Bone marrow (tissue), 2 donors: ENCODE data around the gene SMCHD1.
"Not testable (repeated sequence)": the region's sequence is repeated elsewhere in the genome, so short reads cannot be mapped to it uniquely, and the experiment has no call there.

Source experiments
- DNase-seq, 2 donors: peaks; one replicate each; lab custom pipeline; 2025; lab: John Stamatoyannopoulos, UW

SMCHD1 gene

GRCh38 chr18:2814928-2815327 is 159.4 kb downstream of the SMCHD1 start:
- no peak for DNase-seq

GRCh38 chr18:2818281-2818680 is 162.8 kb downstream of the SMCHD1 start:
- DNase-seq = no peak

- DNase-seq = no peak
These were observed 166.2 kb downstream of the SMCHD1 start for GRCh38 chr18:2821695-2822094.

- DNase-seq = no peak
These were observed 166.8 kb downstream of the SMCHD1 start for GRCh38 chr18:2822213-2822921.

GRCh38 chr18:2823202-2823601 is 167.7 kb downstream of the SMCHD1 start:
- no peak for DNase-seq

- DNase-seq = no peak
These were observed 168.4 kb downstream of the SMCHD1 start for GRCh38 chr18:2823966-2824365.

- no peak for DNase-seq
These were observed 169.3 kb downstream of the SMCHD1 start for GRCh38 chr18:2824865-2825264.

GRCh38 chr18:2825613-2826175 is 170.2 kb downstream of the SMCHD1 start:
- no peak for DNase-seq

- DNase-seq = no peak
These were observed 171.1 kb downstream of the SMCHD1 start for GRCh38 chr18:2826581-2826980.

GRCh38 chr18:2827061-2827460 is 171.5 kb downstream of the SMCHD1 start:
- no peak for DNase-seq

GRCh38 chr18:2836118-2836517 is 180.6 kb downstream of the SMCHD1 start:
- DNase-seq = not testable (repeated sequence)

- not testable (repeated sequence) for DNase-seq
These were observed 181.8 kb downstream of the SMCHD1 start for GRCh38 chr18:2837290-2837689.

- no peak for DNase-seq
These were observed 183.7 kb downstream of the SMCHD1 start for GRCh38 chr18:2839202-2839601.

GRCh38 chr18:2840521-2840920 is 185.0 kb downstream of the SMCHD1 start:
- no peak for DNase-seq

- DNase-seq = no peak
These were observed 187.6 kb downstream of the SMCHD1 start for GRCh38 chr18:2843146-2843545.

GRCh38 chr18:2845172-2845571 is 189.6 kb downstream of the SMCHD1 start:
- no peak for DNase-seq

GRCh38 chr18:2846636-2847316 is 191.2 kb downstream of the SMCHD1 start, which contains the start of gene EMILIN2:
Gene EMILIN2, plus strand, starts transcription at chr18:2847006. Its CDS starts 183 bp downstream, at chr18:2847189.
- no peak for DNase-seq

- no peak for DNase-seq
These were observed 192.1 kb downstream of the SMCHD1 start for GRCh38 chr18:2847317-2848246.

GRCh38 chr18:2848247-2849246 is 193.0 kb downstream of the SMCHD1 start:
- DNase-seq = no peak

GRCh38 chr18:2850816-2851215 is 195.3 kb downstream of the SMCHD1 start:
- no peak for DNase-seq

GRCh38 chr18:2851771-2852170 is 196.2 kb downstream of the SMCHD1 start:
- no peak for DNase-seq
